ENCODE data around the gene SPRY1. TPM values are rescaled to one million over a fixed set of nuclear protein-coding genes. Genes with fewer than 3 reads are reported as not detected.

SPRY1 gene
- polyA plus RNA-seq, 1 donor from 2014 or later = 0.58 TPM

DNA sequence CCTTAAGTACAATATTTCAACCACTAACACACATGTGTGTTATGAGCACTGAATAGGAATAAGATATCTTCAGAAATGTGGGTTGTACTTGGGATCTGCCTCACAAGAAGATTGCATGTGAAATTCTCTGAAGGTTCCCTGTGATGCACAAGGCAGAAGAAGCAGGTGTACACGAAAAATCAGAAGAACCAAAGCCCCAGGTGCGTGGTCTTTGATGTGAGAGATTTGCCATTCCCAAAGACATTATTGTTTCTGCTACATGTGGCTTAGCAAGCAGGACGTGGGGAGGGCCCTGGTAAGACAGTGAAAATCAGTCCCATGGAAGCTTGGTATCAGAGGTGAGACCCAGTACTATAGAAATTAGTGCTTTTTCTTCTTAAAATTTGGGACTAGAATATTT lies 13.0 kb upstream of the SPRY1 start:
- Histone ChIP-seq H4K20me1 (ENCODE audit: insufficient read depth) (no peaks in the 10 kb centered on the region), H3K36me3 (ENCODE audit: insufficient read depth, low read length) (no peaks in the 10 kb centered on the region), H3K27ac (ENCODE audit: low read length) (no peak overlapping the region), H3F3A (ENCODE audit: insufficient read depth, low read length, poor library complexity, severe bottlenecking) (no peaks in the 10 kb centered on the region), H3K27me3 (ENCODE audit: insufficient read depth, low read depth, low read length) (no peaks in the 10 kb centered on the region), H3K9me2 (ENCODE audit: insufficient read depth, low read length) (no peaks in the 10 kb centered on the region), H3K9me3 (ENCODE audit: low read length) (no peaks in the 10 kb centered on the region), H3K4me3 (ENCODE audit: low read length) (no peak overlapping the region), H3K4me2 (ENCODE audit: low read length) (no peak overlapping the region), H3K79me2 (replicated peaks; ENCODE audit: insufficient read depth, low read length) (no peaks in the 10 kb centered on the region), H3K9ac (ENCODE audit: low read length) (no peak overlapping the region), H2AFZ (ENCODE audit: low read depth, low read length) (no peak overlapping the region)
- TF ChIP-seq MXI1 (conservative IDR thresholded peaks at IDR 0.05; ENCODE audit: poor library complexity, severe bottlenecking) (no peak), EZH2 (IDR thresholded peaks at IDR 0.05; ENCODE audit: borderline replicate concordance, insufficient read depth, low read length, poor library complexity, severe bottlenecking) (no peak), EP300 (conservative IDR thresholded peaks at IDR 0.05; ENCODE audit: poor library complexity, severe bottlenecking) (no peak), RAD21 (conservative IDR thresholded peaks at IDR 0.05) (no peak), SMC3 (conservative IDR thresholded peaks at IDR 0.05; ENCODE audit: poor library complexity) (no peak), TAF1 (IDR thresholded peaks at IDR 0.05; ENCODE audit: low read depth) (no peak), POLR2AphosphoS5 (IDR thresholded peaks at IDR 0.05) (no peak)
- TF ChIP-seq, protein P1, sequence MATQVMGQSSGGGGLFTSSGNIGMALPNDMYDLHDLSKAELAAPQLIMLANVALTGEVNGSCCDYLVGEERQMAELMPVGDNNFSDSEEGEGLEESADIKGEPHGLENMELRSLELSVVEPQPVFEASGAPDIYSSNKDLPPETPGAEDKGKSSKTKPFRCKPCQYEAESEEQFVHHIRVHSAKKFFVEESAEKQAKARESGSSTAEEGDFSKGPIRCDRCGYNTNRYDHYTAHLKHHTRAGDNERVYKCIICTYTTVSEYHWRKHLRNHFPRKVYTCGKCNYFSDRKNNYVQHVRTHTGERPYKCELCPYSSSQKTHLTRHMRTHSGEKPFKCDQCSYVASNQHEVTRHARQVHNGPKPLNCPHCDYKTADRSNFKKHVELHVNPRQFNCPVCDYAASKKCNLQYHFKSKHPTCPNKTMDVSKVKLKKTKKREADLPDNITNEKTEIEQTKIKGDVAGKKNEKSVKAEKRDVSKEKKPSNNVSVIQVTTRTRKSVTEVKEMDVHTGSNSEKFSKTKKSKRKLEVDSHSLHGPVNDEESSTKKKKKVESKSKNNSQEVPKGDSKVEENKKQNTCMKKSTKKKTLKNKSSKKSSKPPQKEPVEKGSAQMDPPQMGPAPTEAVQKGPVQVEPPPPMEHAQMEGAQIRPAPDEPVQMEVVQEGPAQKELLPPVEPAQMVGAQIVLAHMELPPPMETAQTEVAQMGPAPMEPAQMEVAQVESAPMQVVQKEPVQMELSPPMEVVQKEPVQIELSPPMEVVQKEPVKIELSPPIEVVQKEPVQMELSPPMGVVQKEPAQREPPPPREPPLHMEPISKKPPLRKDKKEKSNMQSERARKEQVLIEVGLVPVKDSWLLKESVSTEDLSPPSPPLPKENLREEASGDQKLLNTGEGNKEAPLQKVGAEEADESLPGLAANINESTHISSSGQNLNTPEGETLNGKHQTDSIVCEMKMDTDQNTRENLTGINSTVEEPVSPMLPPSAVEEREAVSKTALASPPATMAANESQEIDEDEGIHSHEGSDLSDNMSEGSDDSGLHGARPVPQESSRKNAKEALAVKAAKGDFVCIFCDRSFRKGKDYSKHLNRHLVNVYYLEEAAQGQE (IDR thresholded peaks at IDR 0.05; ENCODE audit: borderline replicate concordance) = no peak
- TF ChIP-seq, protein P2, sequence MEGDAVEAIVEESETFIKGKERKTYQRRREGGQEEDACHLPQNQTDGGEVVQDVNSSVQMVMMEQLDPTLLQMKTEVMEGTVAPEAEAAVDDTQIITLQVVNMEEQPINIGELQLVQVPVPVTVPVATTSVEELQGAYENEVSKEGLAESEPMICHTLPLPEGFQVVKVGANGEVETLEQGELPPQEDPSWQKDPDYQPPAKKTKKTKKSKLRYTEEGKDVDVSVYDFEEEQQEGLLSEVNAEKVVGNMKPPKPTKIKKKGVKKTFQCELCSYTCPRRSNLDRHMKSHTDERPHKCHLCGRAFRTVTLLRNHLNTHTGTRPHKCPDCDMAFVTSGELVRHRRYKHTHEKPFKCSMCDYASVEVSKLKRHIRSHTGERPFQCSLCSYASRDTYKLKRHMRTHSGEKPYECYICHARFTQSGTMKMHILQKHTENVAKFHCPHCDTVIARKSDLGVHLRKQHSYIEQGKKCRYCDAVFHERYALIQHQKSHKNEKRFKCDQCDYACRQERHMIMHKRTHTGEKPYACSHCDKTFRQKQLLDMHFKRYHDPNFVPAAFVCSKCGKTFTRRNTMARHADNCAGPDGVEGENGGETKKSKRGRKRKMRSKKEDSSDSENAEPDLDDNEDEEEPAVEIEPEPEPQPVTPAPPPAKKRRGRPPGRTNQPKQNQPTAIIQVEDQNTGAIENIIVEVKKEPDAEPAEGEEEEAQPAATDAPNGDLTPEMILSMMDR (IDR thresholded peaks at IDR 0.05; ENCODE audit: poor library complexity, severe bottlenecking) = no peak

DNA sequence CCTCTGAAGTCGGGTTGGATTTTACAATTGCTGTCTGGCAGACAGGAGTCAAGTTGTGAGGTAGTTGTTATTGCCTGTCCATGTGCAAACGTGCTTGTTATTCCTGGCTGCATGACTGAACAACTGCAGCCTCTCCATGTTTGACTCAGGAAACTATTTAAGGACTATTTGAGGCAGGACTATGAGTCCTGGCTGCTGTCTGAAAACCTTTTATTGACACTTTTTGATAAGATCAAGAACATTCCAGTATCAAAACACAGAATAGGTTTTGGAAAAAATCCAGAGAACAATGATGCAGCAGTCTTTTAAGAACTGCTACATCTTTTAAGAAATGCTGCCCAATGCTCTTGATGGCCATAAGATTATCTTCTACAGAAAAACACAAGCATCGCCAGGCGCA lies 10.0 kb upstream of the SPRY1 start:
- no peaks in the 10 kb centered on the region for H3F3A ChIP-seq (ENCODE audit: insufficient read depth, low read length, poor library complexity, severe bottlenecking)
- H2AFZ ChIP-seq (ENCODE audit: low read depth, low read length) = no peak overlapping the region
- H3K4me2 ChIP-seq (ENCODE audit: low read length) = no peak overlapping the region
- H3K27ac ChIP-seq (ENCODE audit: low read length) = no peak overlapping the region
- no peaks in the 10 kb centered on the region for H4K20me1 ChIP-seq (ENCODE audit: insufficient read depth)
- H3K4me3 ChIP-seq (ENCODE audit: low read length) = no peak overlapping the region
- H3K9me2 ChIP-seq (ENCODE audit: insufficient read depth, low read length) = no peaks in the 10 kb centered on the region
- no peaks in the 10 kb centered on the region for H3K36me3 ChIP-seq (ENCODE audit: insufficient read depth, low read length)
- no peaks in the 10 kb centered on the region for H3K79me2 ChIP-seq (replicated peaks; ENCODE audit: insufficient read depth, low read length)
- H3K9me3 ChIP-seq (ENCODE audit: low read length) = no peaks in the 10 kb centered on the region
- H3K9ac ChIP-seq (ENCODE audit: low read length) = no peak overlapping the region
- no peak for TF ChIP-seq RAD21 (conservative IDR thresholded peaks at IDR 0.05)
- H3K27me3 ChIP-seq (ENCODE audit: insufficient read depth, low read depth, low read length) = no peaks in the 10 kb centered on the region
